BJ (cell line): Measurements from ENCODE around the gene MCRIP1. TPM values are rescaled to one million over a fixed set of nuclear protein-coding genes. Genes with fewer than 3 reads are reported as not detected.

Source experiments
- CTCF ChIA-PET: fragments of 350-600 bp; formaldehyde crosslinking; extraction: SDS; loops from one replicate; lab custom pipeline; 2021; ENCODE audit warnings: antibody characterized with exemption, inconsistent platforms; lab: Yijun Ruan, JAX
- POLR2A ChIA-PET: fragments of 300-600 bp; sonication (Branson Sonifier 250); formaldehyde crosslinking; extraction: SDS; loops from one replicate; lab custom pipeline; 2021; ENCODE audit warnings: antibody characterized with exemption; lab: Charles Lee
- DNase-seq: peaks from one replicate; pipeline ENCODE4 v3.0.0-alpha.2; 2011; ENCODE audit warnings: low read depth
- H3K27me3 ChIP-seq: 2 replicates; pipeline ENCODE4 v1.6.0; 2011; ENCODE audit warnings: low read length; ENCODE audit not compliant: control insufficient read depth, insufficient read depth
- H3K36me3 ChIP-seq: 2 replicates; pipeline ENCODE4 v1.5.1; 2011; ENCODE audit warnings: low read length; ENCODE audit not compliant: control insufficient read depth, insufficient read depth
- H3K4me3 ChIP-seq: 2 replicates; pipeline ENCODE4 v1.5.1; 2011; ENCODE audit warnings: low read depth, mild to moderate bottlenecking, control low read depth, low read length
- polyA plus RNA-seq: library from polyadenylated mRNA; depleted of rRNA; stranded (reverse); fragments of >200 nt; gene quantifications from 2 replicates; pipeline ENCODE4 v1.2.3, GENCODE V29; 2011
- TF ChIP-seq, protein P1 (sequence below): IDR thresholded peaks from 2 replicates; pipeline ENCODE4 v1.5.1; 2011; ENCODE audit warnings: low read depth, mild to moderate bottlenecking, control low read depth, inconsistent platforms, low read length, moderate library complexity; ENCODE audit not compliant: insufficient read depth

The MCRIP1 gene
- polyA plus RNA-seq, 1 experiment = 89.8 TPM

DNA sequence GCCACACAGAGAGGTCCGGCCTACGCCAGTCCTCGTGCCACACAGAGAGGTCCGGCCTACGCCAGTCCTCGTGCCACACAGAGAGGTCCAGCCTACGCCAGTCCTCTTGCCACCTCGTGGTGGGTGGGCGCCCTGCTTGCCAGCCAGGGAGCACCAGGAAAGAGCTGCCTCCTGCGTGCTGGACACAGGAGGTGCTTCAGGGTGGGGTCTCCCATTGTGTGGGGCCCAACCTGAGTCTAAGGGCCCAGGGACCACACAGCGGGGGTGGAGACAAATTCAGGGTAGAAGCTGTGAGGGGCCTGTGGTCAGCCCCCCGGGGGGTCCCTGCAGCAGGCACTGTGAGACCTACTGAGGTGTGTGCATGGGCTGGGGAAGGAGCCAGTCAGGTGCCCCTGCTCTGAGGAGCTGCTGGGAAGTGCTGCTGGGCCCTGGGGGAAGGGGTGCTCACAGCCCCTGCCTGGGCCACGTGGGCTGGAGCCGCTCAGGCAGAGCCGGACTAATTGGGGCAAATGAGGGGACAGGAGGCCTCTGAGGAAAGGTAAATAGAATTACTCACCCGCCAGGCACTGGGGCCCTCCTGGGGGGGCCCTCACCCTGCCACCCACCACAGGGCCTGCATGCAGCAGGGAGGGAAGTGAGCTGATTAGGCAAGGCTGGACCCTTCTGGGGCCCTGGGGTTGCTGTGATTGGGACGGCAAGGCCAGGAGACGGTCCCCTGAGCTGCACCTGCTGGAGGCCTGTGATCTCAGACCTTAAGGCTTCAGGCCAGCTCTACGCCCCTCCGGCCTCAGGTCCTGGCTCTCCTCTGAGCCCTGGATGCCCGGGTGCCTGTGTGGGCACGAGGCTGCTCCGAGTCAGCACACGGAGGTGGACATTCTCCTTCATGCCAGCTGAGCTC, 18.1 kb downstream of the MCRIP1 start:
- H3K36me3 ChIP-seq = no peaks in the 10 kb centered on the region
- DNase-seq = no peak
- ChIA-PET POLR2A (no interaction called here), CTCF (interaction anchor here (1.2 kb wide), 1 partner anchor 83 kb away, joined by 3 read pairs; no protein-coding TSS in a partner anchor)
- H3K4me3 ChIP-seq = no peak overlapping the region
- no peaks in the 10 kb centered on the region; the same call in 1 of the 2 replicates for H3K27me3 ChIP-seq
- TF ChIP-seq, protein P1, sequence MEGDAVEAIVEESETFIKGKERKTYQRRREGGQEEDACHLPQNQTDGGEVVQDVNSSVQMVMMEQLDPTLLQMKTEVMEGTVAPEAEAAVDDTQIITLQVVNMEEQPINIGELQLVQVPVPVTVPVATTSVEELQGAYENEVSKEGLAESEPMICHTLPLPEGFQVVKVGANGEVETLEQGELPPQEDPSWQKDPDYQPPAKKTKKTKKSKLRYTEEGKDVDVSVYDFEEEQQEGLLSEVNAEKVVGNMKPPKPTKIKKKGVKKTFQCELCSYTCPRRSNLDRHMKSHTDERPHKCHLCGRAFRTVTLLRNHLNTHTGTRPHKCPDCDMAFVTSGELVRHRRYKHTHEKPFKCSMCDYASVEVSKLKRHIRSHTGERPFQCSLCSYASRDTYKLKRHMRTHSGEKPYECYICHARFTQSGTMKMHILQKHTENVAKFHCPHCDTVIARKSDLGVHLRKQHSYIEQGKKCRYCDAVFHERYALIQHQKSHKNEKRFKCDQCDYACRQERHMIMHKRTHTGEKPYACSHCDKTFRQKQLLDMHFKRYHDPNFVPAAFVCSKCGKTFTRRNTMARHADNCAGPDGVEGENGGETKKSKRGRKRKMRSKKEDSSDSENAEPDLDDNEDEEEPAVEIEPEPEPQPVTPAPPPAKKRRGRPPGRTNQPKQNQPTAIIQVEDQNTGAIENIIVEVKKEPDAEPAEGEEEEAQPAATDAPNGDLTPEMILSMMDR = no peak

GRCh38 chr17:81813861-81814683, 19.0 kb downstream of the MCRIP1 start:
- no peak for DNase-seq
- Histone ChIP-seq H3K27me3 (no peaks in the 10 kb centered on the region; the same call in 1 of the 2 replicates), H3K36me3 (no peaks in the 10 kb centered on the region), H3K4me3 (no peak overlapping the region)
- TF ChIP-seq, protein P1 = no peak
- ChIA-PET POLR2A (no interaction called here), CTCF (interaction anchor here (0.9 kb wide), 1 partner anchor 8 kb away, joined by 4 read pairs; no protein-coding TSS in a partner anchor)

- no peak for DNase-seq
- CTCF ChIA-PET = interaction anchor here (0.9 kb wide), 1 partner anchor 8 kb away, joined by 4 read pairs; no protein-coding TSS in a partner anchor
- POLR2A ChIA-PET = no interaction called here
- no peaks in the 10 kb centered on the region; the same call in 1 of the 2 replicates for H3K27me3 ChIP-seq
- no peak overlapping the region for H3K4me3 ChIP-seq
- H3K36me3 ChIP-seq = no peaks in the 10 kb centered on the region
- TF ChIP-seq, protein P1 = no peak
Observed at GRCh38 chr17:81813371-81813684, 19.8 kb downstream of the MCRIP1 start.

DNA sequence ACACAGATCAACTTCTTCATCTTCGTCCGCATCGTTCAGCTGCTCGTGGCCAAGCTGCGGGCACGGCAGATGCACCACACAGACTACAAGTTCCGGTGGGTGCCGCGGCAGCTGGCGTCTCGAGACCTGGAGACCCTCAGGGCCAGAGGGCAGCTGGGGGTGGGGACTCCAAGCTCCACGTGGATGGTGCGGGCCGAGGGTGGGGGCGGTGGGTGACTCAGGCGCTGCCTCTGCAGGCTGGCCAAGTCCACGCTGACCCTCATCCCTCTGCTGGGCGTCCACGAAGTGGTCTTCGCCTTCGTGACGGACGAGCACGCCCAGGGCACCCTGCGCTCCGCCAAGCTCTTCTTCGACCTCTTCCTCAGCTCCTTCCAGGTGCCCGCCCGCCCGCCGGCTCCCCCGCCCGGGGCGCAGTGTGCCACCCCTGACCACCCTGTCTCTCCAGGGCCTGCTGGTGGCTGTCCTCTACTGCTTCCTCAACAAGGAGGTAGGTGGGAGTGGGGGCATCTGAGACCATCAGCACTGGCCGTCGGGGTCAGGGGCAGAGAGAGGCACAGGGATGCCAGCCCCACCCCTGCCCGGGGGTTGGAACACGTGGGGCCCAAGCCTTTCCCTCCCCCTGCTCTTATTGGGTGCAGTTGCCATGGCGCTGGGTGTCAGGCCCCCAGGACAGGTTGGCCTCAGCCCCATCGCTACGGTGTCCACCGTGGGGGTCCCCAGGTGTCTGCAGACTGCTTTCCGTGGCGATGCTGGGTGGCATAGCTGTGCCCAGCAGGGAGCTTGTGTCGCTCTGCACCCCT, 20.3 kb downstream of the MCRIP1 start:
- TF ChIP-seq, protein P1 = no peak
- Histone ChIP-seq H3K36me3 (no peaks in the 10 kb centered on the region), H3K4me3 (no peak overlapping the region), H3K27me3 (peaks cover 2% of the 10 kb centered on the region; the same call in 1 of the 2 replicates)
- ChIA-PET POLR2A (no interaction called here), CTCF (interaction anchor here (0.9 kb wide), 1 partner anchor 9 kb away, joined by 4 read pairs; no protein-coding TSS in a partner anchor)
- DNase-seq = no peak
